HCT116 (cell line): ENCODE measurements around the gene PRSS22. TPM values are rescaled to one million over a fixed set of nuclear protein-coding genes. Genes with fewer than 3 reads are reported as not detected.
A peak's percentile ranks its signal among the peaks of the same experiment; 100 is the strongest.

Source experiments
- ATAC-seq: fragments of 200-7000 bp; cut with Tn5 transposase; 2 replicates; pipeline ENCODE4 v1.9.1; 2020; ENCODE audit warnings: mild to moderate bottlenecking, moderate library complexity
- BruUV-seq: library from RNA; stranded (reverse); fragments of 400-500 nt; replicated peaks from 2 replicates; lab custom pipeline; 2021; lab: Mats Ljungman, UMichigan
- CTCF ChIA-PET: fragments of 300-600 bp; sonication (Branson Sonifier 250); formaldehyde crosslinking; loops from one replicate; lab custom pipeline; 2021; ENCODE audit warnings: antibody characterized with exemption; lab: Charles Lee
- POLR2A ChIA-PET: fragments of 300-600, 350-600 bp; sonication (Branson Sonifier 250); formaldehyde crosslinking; loops from one replicate; lab custom pipeline; 2021; ENCODE audit warnings: antibody characterized with exemption; lab: Charles Lee
- RAD21 ChIA-PET, 2 experiments: fragments of 300-600 bp; sonication (Branson Sonifier 250); formaldehyde crosslinking; loops; one replicate each; lab custom pipeline; 2023; ENCODE audit warnings: low total read pairs in 2 of 2; ENCODE audit not compliant: uncharacterized antibody in 2 of 2, unreplicated experiment in 2 of 2, low non-redundant PET in 1 of 2; lab: Charles Lee
- DNase-seq: peaks from one replicate; pipeline ENCODE4 v3.0.0-alpha.2; 2010; ENCODE audit warnings: low read depth, low spot score
- H2AFZ ChIP-seq: fragments of 200-600 bp; shearing (Covaris generic), sonication (generic); 2 replicates; pipeline ENCODE4 v1.6.1; 2017; ENCODE audit warnings: low read depth, mixed run types, mixed read lengths, antibody characterized with exemption, low read length; ENCODE audit not compliant: poor library complexity, severe bottlenecking
- H3K27ac ChIP-seq: 2 replicates; pipeline ENCODE4 v1.5.1; 2012; ENCODE audit warnings: low read depth, low read length
- H3K27me3 ChIP-seq: fragments of 200-600 bp; sonication (generic); 2 replicates; pipeline ENCODE4 v1.6.1; 2016; ENCODE audit warnings: mixed run types, low read length, mixed read lengths; ENCODE audit not compliant: insufficient read depth
- H3K36me3 ChIP-seq, 2 experiments: fragments of 200-500 bp in 1 of 2; fragments of 200-600 bp in 1 of 2; sonication (Bioruptor generic) in 1 of 2; sonication (generic) in 1 of 2; 2 replicates each; pipeline versions ENCODE4 v1.5.1 to v1.6.1; 2014 to 2016; ENCODE audit warnings: low read length in 2 of 2, inconsistent platforms in 1 of 2, mixed read lengths in 1 of 2, mixed run types in 1 of 2; ENCODE audit not compliant: insufficient read depth in 2 of 2, control insufficient read depth in 1 of 2
- H3K4me1 ChIP-seq, 2 experiments: fragments of 200-600 bp in 1 of 2; sonication (generic) in 1 of 2; 2 replicates each; pipeline versions ENCODE4 v1.5.1 to v1.6.1; 2012 to 2017; ENCODE audit warnings: low read length in 2 of 2, inconsistent platforms in 1 of 2, mild to moderate bottlenecking in 1 of 2, mixed read lengths in 1 of 2, mixed run types in 1 of 2, moderate library complexity in 1 of 2; ENCODE audit not compliant: insufficient read depth in 2 of 2, control insufficient read depth in 1 of 2
- H3K4me2 ChIP-seq: fragments of 200-600 bp; sonication (generic); 2 replicates; pipeline ENCODE4 v1.6.1; 2017; ENCODE audit warnings: mixed run types, low read length, mixed read lengths
- H3K4me3 ChIP-seq, 2 experiments: fragments of 200-600 bp in 1 of 2; sonication (generic) in 1 of 2; replicated peaks in 1 of 2; 2 replicates each; pipeline ENCODE4 v1.5.1; 2011 to 2016; ENCODE audit warnings: low read length in 2 of 2, control low read depth in 1 of 2, low read depth in 1 of 2, mild to moderate bottlenecking in 1 of 2, mixed read lengths in 1 of 2, mixed run types in 1 of 2
- H3K79me2 ChIP-seq: fragments of 200-600 bp; sonication (generic); 2 replicates; pipeline ENCODE4 v1.6.1; 2017; ENCODE audit warnings: mild to moderate bottlenecking, mixed run types, low read length, moderate library complexity, mixed read lengths; ENCODE audit not compliant: insufficient read depth
- H3K9ac ChIP-seq: fragments of 200-600 bp; sonication (generic); 2 replicates; pipeline ENCODE4 v1.6.1; 2016; ENCODE audit warnings: low read length, mixed read lengths
- H3K9me2 ChIP-seq: fragments of 200-600 bp; sonication (generic), shearing (Covaris generic); 2 replicates; pipeline ENCODE4 v1.6.1; 2017; ENCODE audit warnings: mixed run types, mild to moderate bottlenecking, moderate library complexity; ENCODE audit not compliant: insufficient read depth
- H3K9me3 ChIP-seq, 2 experiments: fragments of 200-500 bp in 1 of 2; fragments of 200-600 bp in 1 of 2; sonication (Bioruptor generic) in 1 of 2; sonication (generic) in 1 of 2; 2 replicates each; pipeline ENCODE4 v1.6.1; 2014 to 2017; ENCODE audit warnings: low read length in 2 of 2, mixed read lengths in 2 of 2, inconsistent platforms in 1 of 2, low read depth in 1 of 2, mild to moderate bottlenecking in 1 of 2, mixed run types in 1 of 2, moderate library complexity in 1 of 2; ENCODE audit not compliant: control insufficient read depth in 1 of 2, insufficient read depth in 1 of 2
- H4K20me1 ChIP-seq: fragments of 200-600 bp; sonication (generic), shearing (Covaris generic); 2 replicates; pipeline ENCODE4 v1.6.1; 2017; ENCODE audit warnings: mixed run types, mild to moderate bottlenecking, moderate library complexity; ENCODE audit not compliant: insufficient read depth
- CEBPB ChIP-seq: IDR thresholded peaks from 2 replicates; pipeline ENCODE4 v1.6.1; 2012; ENCODE audit warnings: low read depth
- EZH2phosphoT487 ChIP-seq: fragments of 200-600 bp; IDR thresholded peaks from 2 replicates; pipeline ENCODE4 v1.6.1; 2018; ENCODE audit warnings: antibody characterized with exemption, borderline replicate concordance
- FOSL1 ChIP-seq: IDR thresholded peaks from 2 replicates; pipeline ENCODE4 v1.6.1; 2012; ENCODE audit warnings: low read depth
- JUND ChIP-seq: IDR thresholded peaks from 2 replicates; pipeline ENCODE4 v1.6.1; 2012
- POLR2A ChIP-seq: IDR thresholded peaks from 2 replicates; pipeline ENCODE4 v1.7.0; 2011; ENCODE audit warnings: borderline replicate concordance; ENCODE audit not compliant: insufficient read depth, insufficient read length; ENCODE audit errors: extremely low read depth
- POLR2AphosphoS5 ChIP-seq: IDR thresholded peaks from 2 replicates; pipeline ENCODE4 v1.6.1; 2011; ENCODE audit warnings: mild to moderate bottlenecking, low read depth, low read length, moderate library complexity
- RAD21 ChIP-seq: IDR thresholded peaks from 2 replicates; pipeline ENCODE4 v1.6.1; 2012; ENCODE audit warnings: low read depth, mild to moderate bottlenecking
- SRF ChIP-seq: IDR thresholded peaks from 2 replicates; pipeline ENCODE4 v1.6.1; 2012; ENCODE audit warnings: low read depth
- YY1 ChIP-seq: IDR thresholded peaks from 2 replicates; pipeline ENCODE4 v1.6.1; 2011; ENCODE audit warnings: low read length, low read depth, moderate library complexity, mild to moderate bottlenecking; ENCODE audit not compliant: insufficient replicate concordance; ENCODE audit errors: extremely low read depth
- ZFX ChIP-seq: fragments of 450-650 bp; IDR thresholded peaks from 2 replicates; pipeline ENCODE4 v1.6.1; 2017
- ZNF274 ChIP-seq: fragments of 200-500 bp; sonication (Bioruptor generic); IDR thresholded peaks from 2 replicates; pipeline ENCODE4 v1.6.1; 2014; ENCODE audit warnings: mild to moderate bottlenecking, low read depth, low read length, inconsistent platforms
- intact Hi-C: fragments of 100-400 bp; cut with micrococcal nuclease; formaldehyde crosslinking; loops from 2 replicates; pipeline ENCODE4 v1.10.0; 2022
- total RNA-seq: library from RNA; stranded (reverse); gene quantifications from one replicate; pipeline ENCODE4 v1.2.1, GENCODE V29; 2021; ENCODE audit not compliant: unreplicated experiment
- TF ChIP-seq, protein P1 (sequence below): IDR thresholded peaks from 2 replicates; pipeline ENCODE4 v1.6.1; 2012; ENCODE audit warnings: low read depth
- TF ChIP-seq, protein P2 (sequence below): IDR thresholded peaks from 2 replicates; pipeline ENCODE4 v1.6.1; 2011; ENCODE audit warnings: mild to moderate bottlenecking, low read length, moderate library complexity; ENCODE audit not compliant: insufficient replicate concordance; ENCODE audit errors: extremely low read depth
- TF ChIP-seq, protein P3 (sequence below), 3 experiments: fragments of 200-600 bp in 1 of 3; sonication (generic) in 1 of 3; IDR thresholded peaks in 2 of 3; conservative IDR thresholded peaks in 1 of 3; 2 replicates each; pipeline ENCODE4 v1.5.1; 2012 to 2017; ENCODE audit warnings: low read depth in 2 of 3, low read length in 2 of 3, antibody characterized with exemption in 1 of 3, borderline replicate concordance in 1 of 3, control low read depth in 1 of 3, mild to moderate bottlenecking in 1 of 3, mixed read lengths in 1 of 3, mixed run types in 1 of 3, moderate library complexity in 1 of 3; ENCODE audit not compliant: insufficient read depth in 1 of 3
- TF ChIP-seq, protein P4 (sequence below): IDR thresholded peaks from 2 replicates; pipeline ENCODE4 v1.6.1; 2012

Gene PRSS22
- total RNA-seq, 1 experiment from 2014 or later, result 20.2 TPM

DNA sequence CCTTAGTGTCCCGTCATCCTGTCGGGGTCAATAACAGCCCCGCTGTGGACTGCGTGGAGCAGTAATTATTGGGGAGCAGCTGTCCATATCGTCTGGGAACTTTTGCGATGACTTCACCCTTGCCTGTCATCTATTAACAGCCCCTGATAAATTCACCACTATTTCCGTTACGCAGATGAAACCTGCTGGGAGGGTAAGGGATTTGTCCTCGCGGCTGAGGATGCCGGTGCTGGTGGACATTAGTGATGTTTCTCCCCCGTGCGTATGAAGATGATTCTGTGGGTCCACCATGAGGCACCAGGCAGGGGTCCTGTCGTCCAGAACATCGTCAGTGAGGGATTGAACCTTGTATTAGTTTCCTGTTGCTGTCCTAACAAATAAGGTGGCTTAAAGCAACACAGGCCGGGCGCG lies 26.1 kb upstream of the PRSS22 start:
- H3K4me2 ChIP-seq, result peak overlapping the region; percentile 94
- no peaks in the 10 kb centered on the region for H3K27me3 ChIP-seq
- ChIA-PET RAD21 (no interaction called here), POLR2A (interaction anchor here (1.4 to 2.8 kb wide), 2 partner anchors 21 to 43 kb away, joined by 5 to 21 read pairs; no protein-coding TSS in a partner anchor), CTCF (interaction anchor here (0.7 to 2.1 kb wide), 3 partner anchors 9 to 28 kb away, joined by 3 to 8 read pairs (median 3); partner anchors contain the start of gene FLYWCH1)
- H3K9me3 ChIP-seq, result peaks cover 0 to 7% of the 10 kb centered on the region in 2 experiments; a peak in 1 of 4 replicates
- DNase-seq, result no peak
- BruUV-seq, result no TSS peak
- intact Hi-C loops, result no loop called here
- peak overlapping the region; percentile 80 to 98 for H3K4me3 ChIP-seq
- no peaks in the 10 kb centered on the region for H4K20me1 ChIP-seq
- peaks cover 17% of the 10 kb centered on the region; the same call in 1 of the 2 replicates for H3K79me2 ChIP-seq
- no peaks in the 10 kb centered on the region for H3K9me2 ChIP-seq
- H3K9ac ChIP-seq, result peak overlapping the region; percentile 93
- H3K36me3 ChIP-seq, result no peaks in the 10 kb centered on the region
- peaks cover 9 to 18% of the 10 kb centered on the region in 2 experiments for H3K4me1 ChIP-seq
- no peak for ATAC-seq
- H3K27ac ChIP-seq, result peak overlapping the region; percentile 78
- TF ChIP-seq ZNF274 (no peak), JUND (no peak), SRF (no peak), RAD21 (no peak), FOSL1 (no peak), CEBPB (no peak), POLR2AphosphoS5 (no peak), YY1 (no peak), EZH2phosphoT487 (no peak), POLR2A (no peak), ZFX (no peak)
- TF ChIP-seq, protein P1, sequence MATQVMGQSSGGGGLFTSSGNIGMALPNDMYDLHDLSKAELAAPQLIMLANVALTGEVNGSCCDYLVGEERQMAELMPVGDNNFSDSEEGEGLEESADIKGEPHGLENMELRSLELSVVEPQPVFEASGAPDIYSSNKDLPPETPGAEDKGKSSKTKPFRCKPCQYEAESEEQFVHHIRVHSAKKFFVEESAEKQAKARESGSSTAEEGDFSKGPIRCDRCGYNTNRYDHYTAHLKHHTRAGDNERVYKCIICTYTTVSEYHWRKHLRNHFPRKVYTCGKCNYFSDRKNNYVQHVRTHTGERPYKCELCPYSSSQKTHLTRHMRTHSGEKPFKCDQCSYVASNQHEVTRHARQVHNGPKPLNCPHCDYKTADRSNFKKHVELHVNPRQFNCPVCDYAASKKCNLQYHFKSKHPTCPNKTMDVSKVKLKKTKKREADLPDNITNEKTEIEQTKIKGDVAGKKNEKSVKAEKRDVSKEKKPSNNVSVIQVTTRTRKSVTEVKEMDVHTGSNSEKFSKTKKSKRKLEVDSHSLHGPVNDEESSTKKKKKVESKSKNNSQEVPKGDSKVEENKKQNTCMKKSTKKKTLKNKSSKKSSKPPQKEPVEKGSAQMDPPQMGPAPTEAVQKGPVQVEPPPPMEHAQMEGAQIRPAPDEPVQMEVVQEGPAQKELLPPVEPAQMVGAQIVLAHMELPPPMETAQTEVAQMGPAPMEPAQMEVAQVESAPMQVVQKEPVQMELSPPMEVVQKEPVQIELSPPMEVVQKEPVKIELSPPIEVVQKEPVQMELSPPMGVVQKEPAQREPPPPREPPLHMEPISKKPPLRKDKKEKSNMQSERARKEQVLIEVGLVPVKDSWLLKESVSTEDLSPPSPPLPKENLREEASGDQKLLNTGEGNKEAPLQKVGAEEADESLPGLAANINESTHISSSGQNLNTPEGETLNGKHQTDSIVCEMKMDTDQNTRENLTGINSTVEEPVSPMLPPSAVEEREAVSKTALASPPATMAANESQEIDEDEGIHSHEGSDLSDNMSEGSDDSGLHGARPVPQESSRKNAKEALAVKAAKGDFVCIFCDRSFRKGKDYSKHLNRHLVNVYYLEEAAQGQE, result no peak
- TF ChIP-seq, protein P2, sequence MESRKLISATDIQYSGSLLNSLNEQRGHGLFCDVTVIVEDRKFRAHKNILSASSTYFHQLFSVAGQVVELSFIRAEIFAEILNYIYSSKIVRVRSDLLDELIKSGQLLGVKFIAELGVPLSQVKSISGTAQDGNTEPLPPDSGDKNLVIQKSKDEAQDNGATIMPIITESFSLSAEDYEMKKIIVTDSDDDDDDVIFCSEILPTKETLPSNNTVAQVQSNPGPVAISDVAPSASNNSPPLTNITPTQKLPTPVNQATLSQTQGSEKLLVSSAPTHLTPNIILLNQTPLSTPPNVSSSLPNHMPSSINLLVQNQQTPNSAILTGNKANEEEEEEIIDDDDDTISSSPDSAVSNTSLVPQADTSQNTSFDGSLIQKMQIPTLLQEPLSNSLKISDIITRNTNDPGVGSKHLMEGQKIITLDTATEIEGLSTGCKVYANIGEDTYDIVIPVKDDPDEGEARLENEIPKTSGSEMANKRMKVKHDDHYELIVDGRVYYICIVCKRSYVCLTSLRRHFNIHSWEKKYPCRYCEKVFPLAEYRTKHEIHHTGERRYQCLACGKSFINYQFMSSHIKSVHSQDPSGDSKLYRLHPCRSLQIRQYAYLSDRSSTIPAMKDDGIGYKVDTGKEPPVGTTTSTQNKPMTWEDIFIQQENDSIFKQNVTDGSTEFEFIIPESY, result no peak
- TF ChIP-seq, protein P3, sequence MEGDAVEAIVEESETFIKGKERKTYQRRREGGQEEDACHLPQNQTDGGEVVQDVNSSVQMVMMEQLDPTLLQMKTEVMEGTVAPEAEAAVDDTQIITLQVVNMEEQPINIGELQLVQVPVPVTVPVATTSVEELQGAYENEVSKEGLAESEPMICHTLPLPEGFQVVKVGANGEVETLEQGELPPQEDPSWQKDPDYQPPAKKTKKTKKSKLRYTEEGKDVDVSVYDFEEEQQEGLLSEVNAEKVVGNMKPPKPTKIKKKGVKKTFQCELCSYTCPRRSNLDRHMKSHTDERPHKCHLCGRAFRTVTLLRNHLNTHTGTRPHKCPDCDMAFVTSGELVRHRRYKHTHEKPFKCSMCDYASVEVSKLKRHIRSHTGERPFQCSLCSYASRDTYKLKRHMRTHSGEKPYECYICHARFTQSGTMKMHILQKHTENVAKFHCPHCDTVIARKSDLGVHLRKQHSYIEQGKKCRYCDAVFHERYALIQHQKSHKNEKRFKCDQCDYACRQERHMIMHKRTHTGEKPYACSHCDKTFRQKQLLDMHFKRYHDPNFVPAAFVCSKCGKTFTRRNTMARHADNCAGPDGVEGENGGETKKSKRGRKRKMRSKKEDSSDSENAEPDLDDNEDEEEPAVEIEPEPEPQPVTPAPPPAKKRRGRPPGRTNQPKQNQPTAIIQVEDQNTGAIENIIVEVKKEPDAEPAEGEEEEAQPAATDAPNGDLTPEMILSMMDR (IDR thresholded peaks at IDR 0.05 in 2 of 3, conservative IDR thresholded peaks at IDR 0.05 in 1 of 3; ENCODE audit: borderline replicate concordance in 1 of 3, insufficient read depth in 1 of 3, low read depth in 2 of 3, low read length in 2 of 3), result no peak
- TF ChIP-seq, protein P4, sequence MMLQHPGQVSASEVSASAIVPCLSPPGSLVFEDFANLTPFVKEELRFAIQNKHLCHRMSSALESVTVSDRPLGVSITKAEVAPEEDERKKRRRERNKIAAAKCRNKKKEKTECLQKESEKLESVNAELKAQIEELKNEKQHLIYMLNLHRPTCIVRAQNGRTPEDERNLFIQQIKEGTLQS, result no peak
- no peak overlapping the region for H2AFZ ChIP-seq
